GM18861 (cell line): ENCODE measurements around the gene NR6A1.
"Not testable (repeated sequence)": the region's sequence is repeated elsewhere in the genome, so short reads cannot be mapped to it uniquely, and the experiment has no call there.

Experiments
- ATAC-seq: cut with Tn5 transposase; IDR thresholded peaks from one replicate; pipeline ENCODE4 v1.9.1; 2021; ENCODE audit not compliant: unreplicated experiment

The NR6A1 gene

GRCh38 chr9:124621371-124622328 is 149.5 kb downstream of the NR6A1 start:
- ATAC-seq, result peak; percentile 47

GRCh38 chr9:124618476-124618875 is 152.6 kb downstream of the NR6A1 start:
- ATAC-seq, result no peak

GRCh38 chr9:124617477-124618141 is 153.5 kb downstream of the NR6A1 start:
- ATAC-seq, result no peak

- no peak for ATAC-seq
Measured at GRCh38 chr9:124616961-124617360, 154.2 kb downstream of the NR6A1 start.

- ATAC-seq, result not testable (repeated sequence)
Measured at GRCh38 chr9:124615840-124616239, 155.3 kb downstream of the NR6A1 start.

- ATAC-seq, result no peak
Measured at GRCh38 chr9:124615100-124615742, 155.9 kb downstream of the NR6A1 start.

GRCh38 chr9:124613849-124614248 is 157.3 kb downstream of the NR6A1 start:
- ATAC-seq, result no peak

GRCh38 chr9:124611106-124611505 is 160.0 kb downstream of the NR6A1 start:
- ATAC-seq, result no peak

- ATAC-seq, result no peak
Measured at GRCh38 chr9:124606027-124606426, 165.1 kb downstream of the NR6A1 start.

GRCh38 chr9:124605258-124605657 is 165.9 kb downstream of the NR6A1 start:
- no peak for ATAC-seq

GRCh38 chr9:124602632-124603031 is 168.5 kb downstream of the NR6A1 start:
- no peak for ATAC-seq

- no peak for ATAC-seq
Measured at GRCh38 chr9:124602204-124602603, 168.9 kb downstream of the NR6A1 start.

- ATAC-seq, result no peak
Measured at GRCh38 chr9:124600407-124600806, 170.7 kb downstream of the NR6A1 start.

- ATAC-seq, result no peak
Measured at GRCh38 chr9:124599121-124599795, 171.9 kb downstream of the NR6A1 start.

GRCh38 chr9:124598048-124598447 is 173.1 kb downstream of the NR6A1 start:
- no peak for ATAC-seq

- ATAC-seq, result no peak
Measured at GRCh38 chr9:124596172-124596839, 174.8 kb downstream of the NR6A1 start.

GRCh38 chr9:124595743-124596142 is 175.4 kb downstream of the NR6A1 start:
- ATAC-seq, result no peak

GRCh38 chr9:124594673-124595072 is 176.4 kb downstream of the NR6A1 start:
- no peak for ATAC-seq

- ATAC-seq, result no peak
Measured at GRCh38 chr9:124594225-124594624, 176.9 kb downstream of the NR6A1 start.

GRCh38 chr9:124593651-124594058 is 177.5 kb downstream of the NR6A1 start:
- no peak for ATAC-seq

GRCh38 chr9:124593200-124593599 is 177.9 kb downstream of the NR6A1 start:
- ATAC-seq, result no peak
